Caco-2 (cell line): ENCODE measurements around the gene MPPED1. TPM values are rescaled to one million over a fixed set of nuclear protein-coding genes. Genes with fewer than 3 reads are reported as not detected.

Source experiments
- BruUV-seq: library from RNA; stranded (reverse); fragments of 400-500 nt; replicated peaks from 2 replicates; lab custom pipeline; 2021; lab: Mats Ljungman, UMichigan
- CTCF ChIA-PET: fragments of 300-600 bp; sonication (Branson Sonifier 250); formaldehyde crosslinking; loops from one replicate; lab custom pipeline; 2022; ENCODE audit warnings: antibody characterized with exemption; lab: Charles Lee
- POLR2A ChIA-PET: fragments of 300-600 bp; sonication (Branson Sonifier 250); formaldehyde crosslinking; loops from one replicate; lab custom pipeline; 2022; ENCODE audit warnings: antibody characterized with exemption; lab: Charles Lee
- DNase-seq, 2 experiments: peaks; one replicate each; pipeline versions ENCODE4 v3.0.0 to v3.0.0-alpha.2; 2020 to 2022
- H3K27me3 ChIP-seq: replicated peaks from 2 replicates; pipeline ENCODE4 v1.6.0; 2011; ENCODE audit warnings: low read length; ENCODE audit not compliant: control insufficient read depth, insufficient read depth
- H3K36me3 ChIP-seq: 2 replicates; pipeline ENCODE4 v1.5.1; 2011; ENCODE audit warnings: low read length; ENCODE audit not compliant: control insufficient read depth, insufficient read depth
- H3K4me1 ChIP-seq: fragments of 250-450 bp; sonication (Bioruptor Pico); 2 replicates; pipeline ENCODE4 v1.5.1; 2020; ENCODE audit warnings: mild to moderate bottlenecking
- H3K4me3 ChIP-seq: 2 replicates; pipeline ENCODE4 v1.5.1; 2011; ENCODE audit warnings: low read depth, mild to moderate bottlenecking, control low read depth, low read length
- H3K9me3 ChIP-seq: fragments of 250-450 bp; sonication (Bioruptor Pico); 2 replicates; pipeline ENCODE4 v1.5.1; 2020; ENCODE audit warnings: mild to moderate bottlenecking, moderate library complexity
- H3K27ac Mint-ChIP-seq: one replicate; pipeline ENCODE4 v1.8.0; 2022; ENCODE audit warnings: mixed read lengths; ENCODE audit not compliant: unreplicated experiment
- H3K27me3 Mint-ChIP-seq: one replicate; pipeline ENCODE4 v1.8.0; 2022; ENCODE audit warnings: mixed read lengths; ENCODE audit not compliant: insufficient read depth, unreplicated experiment
- H3K36me3 Mint-ChIP-seq: one replicate; pipeline ENCODE4 v1.8.0; 2022; ENCODE audit warnings: mild to moderate bottlenecking, mixed read lengths; ENCODE audit not compliant: insufficient read depth, unreplicated experiment
- H3K4me1 Mint-ChIP-seq: one replicate; pipeline ENCODE4 v1.8.0; 2022; ENCODE audit warnings: low read depth, mixed read lengths; ENCODE audit not compliant: unreplicated experiment
- H3K4me3 Mint-ChIP-seq: one replicate; pipeline ENCODE4 v1.8.0; 2022; ENCODE audit warnings: mild to moderate bottlenecking, moderate library complexity, mixed read lengths; ENCODE audit not compliant: unreplicated experiment
- H3K9me3 Mint-ChIP-seq: one replicate; pipeline ENCODE4 v1.8.0; 2022; ENCODE audit warnings: mixed read lengths; ENCODE audit not compliant: unreplicated experiment
- CTCF ChIP-seq, 2 experiments: fragments of 200-600 bp in 1 of 2; IDR thresholded peaks; 1 replicate in 1 of 2; 2 replicates in 1 of 2; pipeline versions ENCODE4 v1.5.1 to v1.8.0; 2011 to 2022; ENCODE audit warnings: antibody characterized with exemption in 1 of 2, control low read depth in 1 of 2, inconsistent platforms in 1 of 2, low read depth in 1 of 2, low read length in 1 of 2, mild to moderate bottlenecking in 1 of 2, moderate library complexity in 1 of 2; ENCODE audit not compliant: insufficient read depth in 1 of 2, severe bottlenecking in 1 of 2, unreplicated experiment in 1 of 2
- intact Hi-C: fragments of 100-400 bp; cut with micrococcal nuclease; formaldehyde crosslinking; loops from one replicate; pipeline ENCODE4 v1.10.0; 2022; ENCODE audit not compliant: unreplicated experiment
- total RNA-seq: library from RNA; stranded (reverse); gene quantifications from 2 replicates; pipeline ENCODE4 v1.2.3, GENCODE V29; 2022

MPPED1 gene
- total RNA-seq, 1 experiment from 2014 or later, result not detected

- Mint-ChIP-seq H3K9me3 (no peaks in the 10 kb centered on the region), H3K4me3 (no peak overlapping the region), H3K4me1 (no peaks in the 10 kb centered on the region), H3K36me3 (no peaks in the 10 kb centered on the region), H3K27ac (no peak overlapping the region), H3K27me3 (no peaks in the 10 kb centered on the region)
- ChIA-PET POLR2A (no interaction called here), CTCF (no interaction called here)
- no peak overlapping the region for H3K4me3 ChIP-seq
- H3K36me3 ChIP-seq, result no peaks in the 10 kb centered on the region
- no peaks in the 10 kb centered on the region for H3K27me3 ChIP-seq
- no peak for TF ChIP-seq CTCF (IDR thresholded peaks at IDR 0.05; ENCODE audit: insufficient read depth in 1 of 2, low read depth in 1 of 2, low read length in 1 of 2, severe bottlenecking in 1 of 2, unreplicated experiment in 1 of 2)
- no peaks in the 10 kb centered on the region for H3K4me1 ChIP-seq
- no peaks in the 10 kb centered on the region for H3K9me3 ChIP-seq
- BruUV-seq, result no TSS peak
- no peak for DNase-seq
- intact Hi-C loops, result no loop called here
These were observed 98.7 kb downstream of the MPPED1 start for GRCh38 chr22:43510281-43511070.

- H3K27me3 ChIP-seq, result no peaks in the 10 kb centered on the region
- no peak overlapping the region for H3K4me3 ChIP-seq
- no peaks in the 10 kb centered on the region for H3K27me3 Mint-ChIP-seq
- no peaks in the 10 kb centered on the region for H3K9me3 ChIP-seq
- H3K4me1 ChIP-seq, result no peaks in the 10 kb centered on the region
- no peak for TF ChIP-seq CTCF (IDR thresholded peaks at IDR 0.05; ENCODE audit: insufficient read depth in 1 of 2, low read depth in 1 of 2, low read length in 1 of 2, severe bottlenecking in 1 of 2, unreplicated experiment in 1 of 2)
- no peaks in the 10 kb centered on the region for H3K4me1 Mint-ChIP-seq
- ChIA-PET CTCF (no interaction called here), POLR2A (interaction anchor here (0.6 kb wide), 1 partner anchor 51 kb away, joined by 4 read pairs; no protein-coding TSS in a partner anchor)
- no peaks in the 10 kb centered on the region for H3K9me3 Mint-ChIP-seq
- BruUV-seq, result no TSS peak
- no peaks in the 10 kb centered on the region for H3K36me3 ChIP-seq
- no peak overlapping the region for H3K27ac Mint-ChIP-seq
- no peak for DNase-seq
- H3K4me3 Mint-ChIP-seq, result no peak overlapping the region
- intact Hi-C loops, result no loop called here
- no peaks in the 10 kb centered on the region for H3K36me3 Mint-ChIP-seq
These were observed 99.6 kb downstream of the MPPED1 start for GRCh38 chr22:43511276-43511910.

- Mint-ChIP-seq H3K9me3 (no peaks in the 10 kb centered on the region), H3K27me3 (no peaks in the 10 kb centered on the region), H3K36me3 (no peaks in the 10 kb centered on the region), H3K4me3 (no peak overlapping the region), H3K4me1 (no peaks in the 10 kb centered on the region), H3K27ac (no peak overlapping the region)
- intact Hi-C loops, result no loop called here
- Histone ChIP-seq H3K4me1 (no peaks in the 10 kb centered on the region), H3K27me3 (no peaks in the 10 kb centered on the region), H3K4me3 (no peak overlapping the region), H3K9me3 (no peaks in the 10 kb centered on the region), H3K36me3 (no peaks in the 10 kb centered on the region)
- no peak for DNase-seq
- POLR2A ChIA-PET, result no interaction called here
- no peak for TF ChIP-seq CTCF (IDR thresholded peaks at IDR 0.05; ENCODE audit: insufficient read depth in 1 of 2, low read depth in 1 of 2, low read length in 1 of 2, severe bottlenecking in 1 of 2, unreplicated experiment in 1 of 2)
- BruUV-seq, result no TSS peak
- CTCF ChIA-PET, result no interaction called here
These were observed 100.5 kb downstream of the MPPED1 start for GRCh38 chr22:43512279-43512678.
